Stimulated activated CD8-positive, alpha-beta memory T cell treated with anti-CD3 and anti-CD28 coated beads, Interleukin-7, amount 100 ng/mL, for 1 hour (primary cell): ENCODE measurements around the gene STAT4.
"Not testable (repeated sequence)": the region's sequence is repeated elsewhere in the genome, so short reads cannot be mapped to it uniquely, and the experiment has no call there.

ENCODE experiments used
- DNase-seq, 2 donors: peaks; one replicate each; pipeline ENCODE4 v3.0.0-alpha.2; 2020; ENCODE audit warnings: low read depth in 2 of 2

Gene STAT4

DNA sequence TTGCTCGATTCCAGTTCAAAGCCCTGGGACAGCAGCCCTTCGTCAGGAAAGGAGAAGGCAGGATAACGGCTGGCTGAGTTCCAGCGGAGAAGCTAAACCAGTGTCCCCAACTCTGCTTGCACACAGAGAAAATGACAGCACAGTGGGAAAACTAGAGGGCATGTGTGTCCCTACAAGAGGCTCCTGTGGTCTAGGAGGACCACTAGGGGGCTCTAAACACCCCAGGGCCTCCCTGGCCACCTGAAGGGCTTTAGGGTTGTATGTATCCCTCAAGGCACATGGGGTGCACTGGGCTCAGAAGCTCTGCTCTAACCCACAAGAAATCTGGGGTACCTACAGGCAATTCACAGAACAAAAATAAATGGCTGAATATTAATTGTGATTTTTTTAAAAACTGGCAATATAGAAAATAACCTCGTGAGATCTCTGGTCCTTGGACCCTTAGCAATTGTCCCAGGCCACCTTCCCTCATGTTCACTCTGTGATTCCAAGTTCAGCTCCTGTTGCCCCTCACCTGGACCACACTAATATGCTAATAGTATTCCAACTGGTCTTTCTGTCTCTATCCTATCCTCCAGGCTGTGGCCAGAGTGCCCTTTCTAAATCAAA is 154.4 kb downstream of the STAT4 start:
- DNase-seq: no peak

DNA sequence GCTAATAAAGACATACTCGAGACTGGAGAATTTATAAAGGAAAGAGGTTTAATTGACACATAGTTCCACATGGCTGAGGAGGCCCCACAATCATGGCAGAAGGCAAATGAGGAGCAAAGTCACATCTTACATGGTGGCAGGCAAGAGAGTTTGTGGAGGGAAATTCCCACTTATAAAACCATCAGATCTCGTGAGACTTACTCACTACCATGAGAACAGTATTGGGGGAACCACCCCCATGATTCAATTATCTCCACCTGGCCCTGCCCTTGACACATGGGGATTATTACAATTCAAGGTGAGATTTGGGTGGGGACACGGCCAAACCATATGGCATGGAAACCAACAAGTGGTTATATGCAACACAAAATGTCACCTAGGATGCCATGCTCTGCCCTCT is 155.5 kb downstream of the STAT4 start:
- not testable (repeated sequence) for DNase-seq

- no peak for DNase-seq
Observed at GRCh38 chr2:190994148-190994547, 156.6 kb downstream of the STAT4 start.

GRCh38 chr2:190993292-190993643 is 157.5 kb downstream of the STAT4 start:
- DNase-seq: no peak

DNA sequence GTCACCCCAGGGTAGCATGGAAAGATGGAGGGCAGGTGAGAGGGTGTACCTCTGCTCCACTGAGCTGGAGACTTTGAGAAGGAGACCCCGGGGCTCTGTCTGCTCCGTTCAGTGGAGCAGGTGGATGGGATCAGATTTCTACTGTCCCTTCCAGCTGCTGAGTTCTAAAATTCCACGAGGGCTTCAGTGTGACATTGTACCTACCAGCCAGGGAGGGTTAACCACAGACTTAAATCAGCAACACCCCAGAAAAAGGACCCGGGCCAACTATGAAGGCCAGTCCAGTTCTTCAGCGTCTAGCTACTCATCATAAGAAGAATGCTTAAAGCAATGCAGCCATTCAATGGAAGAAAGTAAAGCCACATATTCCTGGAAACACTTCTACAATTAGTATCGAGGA is 160.7 kb downstream of the STAT4 start:
- no peak for DNase-seq

DNA sequence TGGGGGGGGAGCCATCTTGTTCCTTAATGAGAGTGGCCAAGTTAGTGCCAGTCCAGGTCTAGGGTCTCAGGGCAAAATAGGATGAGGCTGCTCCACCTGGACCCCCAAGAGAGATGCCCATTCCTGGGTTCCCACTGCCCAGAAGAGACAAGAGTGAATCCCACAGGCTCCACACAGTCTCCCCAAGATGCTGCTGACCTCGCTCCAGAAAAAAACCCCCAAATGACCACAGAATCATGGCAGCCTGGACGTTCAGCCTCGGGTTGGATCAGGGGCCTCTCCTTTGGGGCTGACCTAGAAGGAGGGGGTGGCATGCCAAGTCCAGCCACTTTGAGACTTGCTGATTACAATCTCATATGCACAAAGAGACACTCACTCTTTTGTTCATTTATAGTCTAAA is 161.9 kb downstream of the STAT4 start:
- DNase-seq: no peak

DNA sequence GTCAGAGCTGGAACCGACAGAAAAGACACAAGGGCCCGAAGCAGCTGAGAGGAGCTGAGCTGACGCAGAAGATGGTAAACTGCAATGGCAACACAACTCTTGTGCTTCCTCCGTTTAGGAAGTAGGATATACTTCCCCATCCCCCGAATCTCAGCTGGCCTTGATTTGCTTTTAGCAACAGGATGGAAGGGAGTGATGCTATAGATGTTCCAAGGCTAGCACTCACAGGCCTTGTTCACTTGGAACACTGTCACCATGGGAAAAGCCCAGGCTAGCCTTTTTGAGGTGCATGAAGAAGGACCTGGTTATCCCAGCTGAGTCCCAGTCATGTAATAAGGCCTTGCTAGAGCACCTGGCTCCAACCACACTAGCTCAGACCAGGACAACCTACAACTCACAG is 162.9 kb downstream of the STAT4 start:
- DNase-seq: no peak

- no peak for DNase-seq
Observed at GRCh38 chr2:190987116-190987515, 163.7 kb downstream of the STAT4 start.

DNA sequence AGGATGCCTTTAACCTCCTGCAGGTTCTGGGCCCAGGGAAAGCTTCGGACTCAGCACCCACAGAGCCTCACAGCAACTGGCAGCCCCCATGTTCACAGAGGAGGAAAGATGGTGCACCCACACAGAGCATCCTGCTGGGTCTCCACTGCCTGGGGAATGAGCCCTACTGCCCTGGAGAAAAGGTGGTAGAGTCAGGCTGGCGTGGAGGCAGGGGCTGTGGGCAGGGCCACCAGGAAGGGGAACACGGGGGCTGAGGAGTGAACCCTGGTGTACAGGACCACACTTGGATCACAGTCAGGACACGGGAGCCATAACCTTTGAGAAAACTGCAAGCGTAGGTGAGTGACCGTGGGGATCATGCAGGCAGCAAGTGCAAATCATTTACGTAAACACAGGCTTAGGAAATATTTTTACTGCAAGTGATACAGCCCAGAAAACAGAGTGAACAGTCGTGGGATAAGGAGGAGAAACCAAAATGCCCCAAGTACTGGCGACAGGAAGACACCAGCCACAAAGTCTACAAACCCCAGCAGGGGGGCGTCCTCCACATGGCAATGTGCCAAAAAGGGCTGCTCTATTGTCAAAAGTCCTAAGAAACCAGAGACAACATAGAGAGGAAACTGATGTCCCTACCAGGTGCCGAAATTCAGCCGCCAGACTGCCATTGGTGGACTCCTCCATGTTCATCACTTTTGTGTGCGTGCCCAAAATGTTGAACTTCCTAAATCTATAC is 164.4 kb downstream of the STAT4 start:
- no peak for DNase-seq

- DNase-seq: no peak
Observed at GRCh38 chr2:190984595-190984994, 166.2 kb downstream of the STAT4 start.

- DNase-seq: no peak
Observed at GRCh38 chr2:190982262-190983034, 168.3 kb downstream of the STAT4 start.

- DNase-seq: no peak
Observed at GRCh38 chr2:190981733-190982132, 169.1 kb downstream of the STAT4 start.

DNA sequence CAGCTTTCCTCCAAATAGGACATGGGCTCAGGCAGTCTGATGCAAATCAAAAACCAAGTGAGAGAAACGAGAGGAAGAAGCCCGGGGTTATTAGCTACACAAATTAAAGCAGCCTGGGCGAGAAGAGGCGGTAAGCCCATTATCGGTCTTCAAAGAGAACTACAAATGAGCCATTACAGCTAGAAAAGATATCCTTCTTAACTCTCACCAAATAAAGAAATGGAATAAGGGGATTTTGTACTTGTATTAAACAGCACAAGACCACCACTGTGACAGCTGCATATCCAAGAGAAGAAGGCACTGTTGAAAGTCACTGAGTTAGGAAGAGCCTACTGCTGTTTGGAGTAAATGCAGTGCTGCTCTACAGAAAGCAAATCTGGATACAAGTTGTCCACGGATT is 169.5 kb downstream of the STAT4 start:
- no peak for DNase-seq

GRCh38 chr2:190980630-190981209 is 170.1 kb downstream of the STAT4 start:
- no peak for DNase-seq

DNA sequence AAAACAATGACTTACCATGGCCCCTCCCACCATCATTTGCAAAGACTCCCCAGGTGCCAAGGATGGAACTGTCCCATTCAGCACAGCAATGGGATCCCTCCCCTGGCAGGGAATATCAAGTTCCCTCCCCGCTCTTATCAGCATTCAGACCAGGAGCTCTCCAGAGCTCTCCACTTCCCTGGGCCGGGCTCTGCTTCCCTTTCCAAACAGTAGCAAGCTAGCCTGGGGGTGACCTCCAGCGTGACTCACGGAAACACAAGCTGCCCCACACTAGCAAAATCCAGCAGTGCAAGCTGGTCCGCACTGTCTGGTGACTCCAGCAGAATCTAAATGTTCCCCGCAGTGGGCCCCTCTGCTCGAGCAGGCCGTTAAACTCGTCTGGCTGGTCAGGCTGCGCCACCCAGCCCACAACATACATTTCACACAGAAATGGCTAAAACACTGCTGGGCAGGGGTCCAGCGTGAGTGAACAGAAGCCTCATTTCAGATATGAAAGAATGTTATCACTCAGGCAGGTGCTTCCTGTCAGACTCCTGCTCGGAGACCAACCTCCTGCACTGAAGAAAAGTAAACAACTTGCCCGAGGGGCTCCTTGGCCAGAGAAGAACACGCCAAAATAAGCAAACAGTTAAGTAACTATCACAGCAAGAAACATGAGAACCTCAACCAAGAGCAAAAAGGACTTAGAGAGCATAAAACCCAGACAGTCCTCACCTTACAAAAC is 170.7 kb downstream of the STAT4 start:
- no peak for DNase-seq
